ENCODE results near the gene RANBP17. TPM values are rescaled to one million over a fixed set of nuclear protein-coding genes. Genes with fewer than 3 reads are reported as not detected.
"Not testable (repeated sequence)": the region's sequence is repeated elsewhere in the genome, so short reads cannot be mapped to it uniquely, and the experiment has no call there.

The RANBP17 gene
- total and polyA plus RNA-seq, 4 experiments from 2014 or later, result not detected

GRCh38 chr5:170865622-170866021, 3.8 kb downstream of the RANBP17 start:
- Histone ChIP-seq H3K27me3 (ENCODE audit: insufficient read depth, low read length) (no peaks in the 10 kb centered on the region), H3K36me3 (ENCODE audit: insufficient read depth, low read length) (no peaks in the 10 kb centered on the region), H3K4me1 (ENCODE audit: insufficient read depth, low read length) (no peaks in the 10 kb centered on the region), H3K4me3 (ENCODE audit: low read length in 2 of 2) (no peak overlapping the region), H3K27ac (ENCODE audit: low read depth, low read length) (no peak overlapping the region), H3K9me3 (ENCODE audit: control insufficient read depth in 1 of 2, low read length in 2 of 2) (peaks cover 0 to 3% of the 10 kb centered on the region in 2 donors)
- no peak overlapping the region for H3K27ac Mint-ChIP-seq
- H3K4me1 Mint-ChIP-seq, result peaks cover 0 to 6% (median 3%) of the 10 kb centered on the region in 4 donors
- peaks cover 8 to 10% of the 10 kb centered on the region in 2 donors for H3K36me3 Mint-ChIP-seq
- H3K4me3 Mint-ChIP-seq, result no peak overlapping the region
- intact Hi-C loops (cut with micrococcal nuclease), result no loop called here
- peaks cover 18 to 29% of the 10 kb centered on the region in 2 donors for H3K27me3 Mint-ChIP-seq
- H3K9me3 Mint-ChIP-seq, result peaks cover 0 to 34% (median 20%) of the 10 kb centered on the region in 8 donors
- ChIA-PET POLR2A (ENCODE audit: partially characterized antibody) (no interaction called here), CTCF (ENCODE audit: partially characterized antibody) (no interaction called here)
- no peak for DNase-seq

GRCh38 chr5:170867825-170868224, 6.0 kb downstream of the RANBP17 start:
- H3K27ac ChIP-seq (ENCODE audit: low read depth, low read length), result no peak overlapping the region
- H3K4me1 ChIP-seq (ENCODE audit: insufficient read depth, low read length), result no peaks in the 10 kb centered on the region
- H3K36me3 Mint-ChIP-seq, result peaks cover 0 to 1% of the 10 kb centered on the region in 2 donors
- H3K4me3 ChIP-seq (ENCODE audit: low read length in 2 of 2), result no peak overlapping the region
- intact Hi-C loops (cut with micrococcal nuclease), result no loop called here
- H3K27me3 ChIP-seq (ENCODE audit: insufficient read depth, low read length), result no peaks in the 10 kb centered on the region
- H3K9me3 Mint-ChIP-seq, result peaks cover 0 to 32% (median 17%) of the 10 kb centered on the region in 8 donors
- H3K36me3 ChIP-seq (ENCODE audit: insufficient read depth, low read length), result no peaks in the 10 kb centered on the region
- no peak overlapping the region for H3K27ac Mint-ChIP-seq
- no peaks in the 10 kb centered on the region for H3K9me3 ChIP-seq (ENCODE audit: control insufficient read depth in 1 of 2, low read length in 2 of 2)
- H3K4me1 Mint-ChIP-seq, result peaks cover 0 to 2% (median 0%) of the 10 kb centered on the region in 4 donors
- ChIA-PET POLR2A (ENCODE audit: partially characterized antibody) (no interaction called here), CTCF (ENCODE audit: partially characterized antibody) (no interaction called here)
- no peak overlapping the region for H3K4me3 Mint-ChIP-seq
- peaks cover 10 to 17% of the 10 kb centered on the region in 2 donors for H3K27me3 Mint-ChIP-seq
- DNase-seq, result no peak

GRCh38 chr5:170870390-170870789, 8.6 kb downstream of the RANBP17 start:
- H3K27ac Mint-ChIP-seq; DNase-seq; H3K4me1 ChIP-seq (ENCODE audit: insufficient read depth, low read length); H3K36me3 Mint-ChIP-seq; H3K27me3 Mint-ChIP-seq; H3K9me3 ChIP-seq (ENCODE audit: control insufficient read depth in 1 of 2, low read length in 2 of 2); H3K4me1 Mint-ChIP-seq; H3K4me3 ChIP-seq (ENCODE audit: low read length in 2 of 2); CTCF ChIA-PET (ENCODE audit: partially characterized antibody); intact Hi-C loops (cut with micrococcal nuclease); H3K27me3 ChIP-seq (ENCODE audit: insufficient read depth, low read length); POLR2A ChIA-PET (ENCODE audit: partially characterized antibody); H3K27ac ChIP-seq (ENCODE audit: low read depth, low read length); H3K4me3 Mint-ChIP-seq; H3K36me3 ChIP-seq (ENCODE audit: insufficient read depth, low read length): not testable (repeated sequence)
- peaks cover 6 to 35% (median 16%) of the 10 kb centered on the region in 8 donors for H3K9me3 Mint-ChIP-seq

GRCh38 chr5:170874017-170874416, 12.2 kb downstream of the RANBP17 start:
- Mint-ChIP-seq H3K27ac (no peak overlapping the region), H3K4me1 (no peaks in the 10 kb centered on the region), H3K9me3 (peaks cover 5 to 36% (median 13%) of the 10 kb centered on the region in 8 donors), H3K27me3 (peaks cover 1 to 2% of the 10 kb centered on the region in 2 donors), H3K4me3 (no peak overlapping the region), H3K36me3 (no peaks in the 10 kb centered on the region)
- Histone ChIP-seq H3K27me3 (ENCODE audit: insufficient read depth, low read length) (no peaks in the 10 kb centered on the region), H3K4me1 (ENCODE audit: insufficient read depth, low read length) (no peaks in the 10 kb centered on the region), H3K27ac (ENCODE audit: low read depth, low read length) (no peak overlapping the region), H3K4me3 (ENCODE audit: low read length in 2 of 2) (no peak overlapping the region), H3K36me3 (ENCODE audit: insufficient read depth, low read length) (no peaks in the 10 kb centered on the region), H3K9me3 (ENCODE audit: control insufficient read depth in 1 of 2, low read length in 2 of 2) (no peaks in the 10 kb centered on the region)
- ChIA-PET POLR2A (ENCODE audit: partially characterized antibody) (no interaction called here), CTCF (ENCODE audit: partially characterized antibody) (no interaction called here)
- DNase-seq, result no peak
- intact Hi-C loops (cut with micrococcal nuclease), result no loop called here

GRCh38 chr5:170875811-170876210, 14.0 kb downstream of the RANBP17 start:
- ChIA-PET POLR2A (ENCODE audit: partially characterized antibody) (no interaction called here), CTCF (ENCODE audit: partially characterized antibody) (no interaction called here)
- Histone ChIP-seq H3K27ac (ENCODE audit: low read depth, low read length) (no peak overlapping the region), H3K27me3 (ENCODE audit: insufficient read depth, low read length) (no peaks in the 10 kb centered on the region), H3K36me3 (ENCODE audit: insufficient read depth, low read length) (no peaks in the 10 kb centered on the region), H3K4me1 (ENCODE audit: insufficient read depth, low read length) (no peaks in the 10 kb centered on the region), H3K4me3 (ENCODE audit: low read length in 2 of 2) (no peak overlapping the region), H3K9me3 (ENCODE audit: control insufficient read depth in 1 of 2, low read length in 2 of 2) (no peaks in the 10 kb centered on the region)
- intact Hi-C loops (cut with micrococcal nuclease), result no loop called here
- H3K27me3 Mint-ChIP-seq, result peaks cover 1 to 2% of the 10 kb centered on the region in 2 donors
- DNase-seq, result no peak
- no peak overlapping the region for H3K4me3 Mint-ChIP-seq
- H3K4me1 Mint-ChIP-seq, result no peaks in the 10 kb centered on the region
- H3K36me3 Mint-ChIP-seq, result no peaks in the 10 kb centered on the region
- no peak overlapping the region for H3K27ac Mint-ChIP-seq
- H3K9me3 Mint-ChIP-seq, result peaks cover 4 to 32% (median 13%) of the 10 kb centered on the region in 8 donors

GRCh38 chr5:170880084-170880483, 18.3 kb downstream of the RANBP17 start:
- no peaks in the 10 kb centered on the region for H3K9me3 ChIP-seq (ENCODE audit: control insufficient read depth in 1 of 2, low read length in 2 of 2)
- H3K36me3 Mint-ChIP-seq, result no peaks in the 10 kb centered on the region
- CTCF ChIA-PET (ENCODE audit: partially characterized antibody), result no interaction called here
- no peak overlapping the region for H3K27ac Mint-ChIP-seq
- H3K4me3 Mint-ChIP-seq, result no peak overlapping the region
- H3K27ac ChIP-seq (ENCODE audit: low read depth, low read length), result no peak overlapping the region
- POLR2A ChIA-PET (ENCODE audit: partially characterized antibody), result no interaction called here
- no peak overlapping the region for H3K4me3 ChIP-seq (ENCODE audit: low read length in 2 of 2)
- no peaks in the 10 kb centered on the region for H3K36me3 ChIP-seq (ENCODE audit: insufficient read depth, low read length)
- H3K9me3 Mint-ChIP-seq, result peaks cover 0 to 6% (median under 1%) of the 10 kb centered on the region in 8 donors
- H3K27me3 Mint-ChIP-seq, result peaks cover 2 to 3% of the 10 kb centered on the region in 2 donors
- H3K4me1 ChIP-seq (ENCODE audit: insufficient read depth, low read length), result no peaks in the 10 kb centered on the region
- H3K27me3 ChIP-seq (ENCODE audit: insufficient read depth, low read length), result no peaks in the 10 kb centered on the region
- no peak for DNase-seq
- intact Hi-C loops (cut with micrococcal nuclease), result no loop called here
- H3K4me1 Mint-ChIP-seq, result no peaks in the 10 kb centered on the region

- no peak overlapping the region for H3K4me3 Mint-ChIP-seq
- H3K4me1 Mint-ChIP-seq, result no peaks in the 10 kb centered on the region
Measured at GRCh38 chr5:170882345-170882744, 20.5 kb downstream of the RANBP17 start.

GRCh38 chr5:170885256-170885655, 23.4 kb downstream of the RANBP17 start:
- no peaks in the 10 kb centered on the region for H3K36me3 ChIP-seq (ENCODE audit: insufficient read depth, low read length)
- no peaks in the 10 kb centered on the region for H3K4me1 Mint-ChIP-seq
- H3K4me1 ChIP-seq (ENCODE audit: insufficient read depth, low read length), result no peaks in the 10 kb centered on the region
- CTCF ChIA-PET (ENCODE audit: partially characterized antibody), result no interaction called here
- no peaks in the 10 kb centered on the region for H3K9me3 ChIP-seq (ENCODE audit: control insufficient read depth in 1 of 2, low read length in 2 of 2)
- peaks cover 0 to 3% (median 0%) of the 10 kb centered on the region in 8 donors for H3K9me3 Mint-ChIP-seq
- no peak overlapping the region for H3K27ac ChIP-seq (ENCODE audit: low read depth, low read length)
- POLR2A ChIA-PET (ENCODE audit: partially characterized antibody), result no interaction called here
- no peak overlapping the region for H3K27ac Mint-ChIP-seq
- no peaks in the 10 kb centered on the region for H3K36me3 Mint-ChIP-seq
- no peak overlapping the region for H3K4me3 Mint-ChIP-seq
- no peaks in the 10 kb centered on the region for H3K27me3 ChIP-seq (ENCODE audit: insufficient read depth, low read length)
- H3K4me3 ChIP-seq (ENCODE audit: low read length in 2 of 2), result no peak overlapping the region
- no peak for DNase-seq
- intact Hi-C loops (cut with micrococcal nuclease), result no loop called here
- peaks cover 1 to 3% of the 10 kb centered on the region in 2 donors for H3K27me3 Mint-ChIP-seq

More at GRCh38 chr5:170882345-170882744, 20.5 kb downstream of the RANBP17 start:
- Histone ChIP-seq H3K4me1 (ENCODE audit: insufficient read depth, low read length) (no peaks in the 10 kb centered on the region), H3K36me3 (ENCODE audit: insufficient read depth, low read length) (no peaks in the 10 kb centered on the region), H3K27me3 (ENCODE audit: insufficient read depth, low read length) (no peaks in the 10 kb centered on the region), H3K9me3 (ENCODE audit: control insufficient read depth in 1 of 2, low read length in 2 of 2) (no peaks in the 10 kb centered on the region), H3K27ac (ENCODE audit: low read depth, low read length) (no peak overlapping the region), H3K4me3 (ENCODE audit: low read length in 2 of 2) (no peak overlapping the region)
- Mint-ChIP-seq H3K9me3 (peaks cover 0 to 2% (median 0%) of the 10 kb centered on the region in 8 donors), H3K27ac (no peak overlapping the region), H3K36me3 (no peaks in the 10 kb centered on the region), H3K27me3 (peaks cover 1 to 3% of the 10 kb centered on the region in 2 donors)
- DNase-seq, result no peak
- ChIA-PET CTCF (ENCODE audit: partially characterized antibody) (no interaction called here), POLR2A (ENCODE audit: partially characterized antibody) (no interaction called here)
- intact Hi-C loops (cut with micrococcal nuclease), result no loop called here
